Activated CD4-positive, alpha-beta T cell treated with anti-CD3 and anti-CD28 coated beads for 48 hours (primary cell): ENCODE measurements around the gene SLC22A15.
"Not testable (repeated sequence)": the region's sequence is repeated elsewhere in the genome, so short reads cannot be mapped to it uniquely, and the experiment has no call there.

Source experiments
- DNase-seq: peaks from one replicate; pipeline ENCODE4 v3.0.0-alpha.2; 2020

The SLC22A15 gene

DNA sequence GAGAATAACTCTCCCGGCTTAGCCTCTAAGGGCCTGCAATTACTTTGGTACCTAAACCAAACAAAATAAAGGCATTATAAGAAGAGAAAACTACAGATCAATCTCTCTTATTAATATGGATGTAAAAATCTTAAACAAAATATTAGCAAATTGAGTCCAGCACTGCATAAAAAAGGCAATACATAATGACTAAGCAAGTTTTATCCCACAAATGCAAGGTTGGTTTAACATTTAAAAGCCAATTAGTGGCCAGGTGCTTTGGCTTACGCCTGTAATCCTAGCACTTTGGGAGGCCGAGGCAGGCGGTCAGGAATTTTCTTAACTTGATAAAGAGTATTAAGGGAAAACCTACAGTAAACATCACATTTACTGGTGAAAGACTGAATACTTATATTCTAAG lies 67.8 kb downstream of the SLC22A15 start:
- no peak for DNase-seq

DNA sequence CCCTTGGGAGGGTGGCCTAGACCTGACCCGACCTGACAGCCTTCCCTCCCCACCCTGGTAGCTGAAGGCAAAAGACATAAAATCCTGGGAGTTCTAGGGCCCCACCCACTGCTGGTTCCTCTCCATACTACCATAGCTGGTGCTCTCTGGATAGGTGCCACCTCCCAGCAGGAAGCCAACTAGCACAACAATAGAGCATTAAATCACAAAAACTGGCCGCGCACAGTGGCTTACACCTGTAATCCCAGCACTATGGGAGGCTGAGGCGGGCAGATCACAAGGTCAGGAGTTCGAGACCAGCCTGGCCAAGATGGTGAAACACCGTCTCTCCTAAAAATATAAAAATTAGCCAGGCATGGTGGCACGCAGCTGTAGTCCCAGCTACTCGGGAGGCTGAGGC lies 70.6 kb downstream of the SLC22A15 start:
- DNase-seq, result not testable (repeated sequence)

DNA sequence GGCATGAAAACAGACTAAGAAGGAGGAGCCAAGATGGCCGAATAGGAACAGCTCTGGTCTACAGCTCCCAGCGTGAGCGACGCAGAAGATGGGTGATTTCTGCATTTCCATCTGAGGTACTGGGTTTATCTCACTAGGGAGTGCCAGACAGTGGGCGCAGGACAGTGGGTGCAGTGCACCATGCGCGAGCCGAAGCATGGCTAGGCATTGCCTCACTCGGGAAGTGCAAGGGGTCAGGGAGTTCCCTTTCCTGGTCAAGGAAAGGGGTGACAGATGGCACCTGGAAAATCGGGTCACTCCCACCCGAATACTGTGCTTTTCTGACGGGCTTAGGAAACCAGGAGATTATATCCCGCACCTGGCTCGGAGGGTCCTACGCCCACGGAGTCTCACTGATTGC lies 75.6 kb downstream of the SLC22A15 start:
- DNase-seq, result not testable (repeated sequence)

DNA sequence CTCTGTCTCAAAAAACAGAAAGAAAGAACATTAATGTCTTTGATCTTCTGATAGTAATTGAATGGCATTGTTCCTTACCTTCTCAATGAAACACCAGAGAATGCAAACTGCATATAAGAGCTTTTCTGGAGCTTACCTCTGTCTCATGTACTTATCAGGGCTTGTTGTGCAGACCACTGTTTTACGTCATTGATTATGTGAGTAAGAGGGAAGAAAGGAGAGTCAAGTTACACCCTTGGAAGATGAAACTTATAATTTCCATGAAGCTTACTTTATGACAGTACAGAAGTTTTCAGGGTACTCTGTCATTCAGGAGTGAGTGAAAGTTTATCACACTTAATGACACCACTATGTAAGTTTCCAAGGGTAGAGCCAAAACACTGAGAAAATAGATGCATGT lies 85.9 kb downstream of the SLC22A15 start:
- no peak for DNase-seq

DNA sequence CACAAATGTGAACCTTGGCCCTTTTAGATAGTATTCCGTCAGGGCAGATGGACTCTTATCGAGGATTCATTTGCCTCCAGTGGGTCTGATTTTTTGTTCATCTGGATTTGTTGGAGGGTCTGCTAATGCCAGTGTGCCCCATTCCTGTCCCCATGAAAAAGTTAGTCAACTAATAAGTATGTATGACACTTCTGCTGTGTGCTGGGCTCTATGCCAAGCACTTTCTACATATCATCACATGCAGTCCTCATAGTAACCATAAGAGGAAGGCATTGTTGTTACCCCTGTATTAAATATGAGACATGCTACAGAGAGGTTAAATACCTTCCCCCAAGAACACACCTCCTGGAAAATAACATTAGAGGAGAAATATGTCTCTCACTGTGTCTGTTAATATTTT lies 88.3 kb downstream of the SLC22A15 start:
- DNase-seq, result no peak

DNA sequence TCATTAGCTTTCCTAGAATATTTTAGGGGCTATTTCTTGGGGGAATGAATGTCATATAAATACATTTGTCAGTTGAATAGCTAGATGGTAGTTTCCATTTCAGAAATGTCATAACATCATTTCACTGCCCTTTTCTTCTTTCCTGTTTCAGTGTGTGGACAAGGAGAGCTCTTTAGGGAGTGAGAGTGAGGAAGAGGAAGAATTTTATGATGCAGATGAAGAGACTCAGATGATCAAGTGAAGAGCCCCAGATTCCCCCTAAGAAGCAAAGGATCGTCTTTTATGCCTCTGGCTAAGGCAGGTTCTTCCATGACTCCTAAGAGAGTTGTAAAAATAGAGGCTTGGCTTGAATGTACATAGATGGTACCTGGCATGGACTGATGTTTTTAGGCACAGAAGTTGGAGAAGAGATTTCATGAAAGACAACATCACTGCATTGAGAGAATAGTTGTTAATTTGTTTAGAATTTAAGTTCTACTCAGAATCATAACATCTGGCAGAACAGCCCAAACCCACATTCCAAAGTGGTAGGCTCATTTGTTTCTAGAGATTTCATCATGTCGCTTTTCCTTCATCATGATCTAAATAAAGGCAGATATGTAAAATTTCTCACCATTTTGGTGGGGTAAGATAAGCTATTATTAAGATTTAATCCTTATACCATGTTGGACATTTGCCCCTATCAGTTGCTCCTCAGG lies 90.7 kb downstream of the SLC22A15 start:
- no peak for DNase-seq

DNA sequence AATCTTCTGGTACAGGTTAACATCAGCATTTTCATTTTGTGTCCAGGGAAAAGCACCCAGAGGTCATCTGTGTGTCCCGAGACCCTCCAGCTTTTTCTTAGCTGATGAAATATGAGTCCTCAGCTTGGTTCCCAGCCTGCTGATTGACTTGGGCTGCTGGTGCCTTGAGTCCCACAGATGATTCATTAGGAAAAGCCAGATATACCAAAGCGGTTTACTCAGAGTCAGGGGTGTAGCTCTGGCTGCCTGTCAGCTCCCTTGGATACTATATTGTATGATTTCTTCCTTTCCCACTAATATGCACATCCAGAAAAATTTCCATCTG lies 91.2 kb downstream of the SLC22A15 start:
- DNase-seq, result no peak

DNA sequence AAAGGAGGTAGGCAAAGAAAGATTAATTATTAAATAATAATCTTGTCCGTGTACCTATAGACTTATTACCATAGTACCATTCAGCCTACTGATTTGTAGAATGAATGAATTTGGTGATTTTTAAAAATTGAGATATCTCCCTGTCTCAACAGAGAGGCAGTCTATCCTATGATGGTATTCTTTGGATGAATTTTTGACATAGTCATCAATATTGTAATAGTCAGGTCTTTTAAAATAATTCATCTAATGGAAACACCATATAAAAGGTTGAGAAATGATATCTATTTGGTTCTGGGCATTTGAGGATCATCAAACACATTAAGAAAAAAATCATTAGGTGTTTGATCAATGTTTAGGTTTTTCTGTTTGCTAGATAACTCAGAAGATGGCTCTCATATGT lies 99.3 kb downstream of the SLC22A15 start:
- DNase-seq, result no peak

DNA sequence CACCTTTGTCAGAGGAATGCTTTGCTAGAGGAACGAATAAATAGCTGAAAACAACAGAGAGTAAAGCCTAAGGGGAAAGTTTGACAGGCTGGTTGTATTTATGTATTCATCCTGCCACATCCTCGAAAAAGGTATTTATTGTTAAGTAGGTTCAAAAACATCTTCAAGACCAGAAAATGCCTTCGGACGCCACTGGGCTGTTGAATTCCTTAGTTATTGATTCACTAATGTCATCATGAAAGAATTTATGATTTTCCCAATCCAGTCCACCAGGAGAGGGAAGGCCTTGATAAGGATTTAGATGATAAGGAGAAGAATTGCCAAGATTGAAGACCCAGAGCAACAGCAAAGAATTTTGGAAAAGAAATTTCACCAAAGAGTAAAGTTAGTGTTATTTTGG lies 99.7 kb downstream of the SLC22A15 start:
- no peak for DNase-seq

DNA sequence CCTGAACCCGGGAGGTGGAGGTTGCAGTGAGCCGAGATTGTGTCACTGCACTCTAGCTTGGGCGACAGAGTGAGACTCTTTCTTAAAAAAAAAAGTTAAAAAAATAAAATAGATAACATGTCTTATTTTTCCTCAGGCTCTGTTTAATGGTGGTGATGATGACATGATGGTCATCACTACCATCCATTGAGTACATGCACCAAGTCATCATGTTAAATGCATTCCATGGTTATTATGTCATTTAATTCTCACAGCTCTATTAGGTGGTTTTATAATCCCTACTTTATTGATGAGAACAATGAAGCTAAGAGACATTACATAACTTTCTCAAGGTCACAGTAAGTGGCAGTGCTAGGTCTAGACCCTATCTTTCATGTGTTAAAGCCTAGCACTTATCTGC lies 100.5 kb downstream of the SLC22A15 start:
- no peak for DNase-seq

DNA sequence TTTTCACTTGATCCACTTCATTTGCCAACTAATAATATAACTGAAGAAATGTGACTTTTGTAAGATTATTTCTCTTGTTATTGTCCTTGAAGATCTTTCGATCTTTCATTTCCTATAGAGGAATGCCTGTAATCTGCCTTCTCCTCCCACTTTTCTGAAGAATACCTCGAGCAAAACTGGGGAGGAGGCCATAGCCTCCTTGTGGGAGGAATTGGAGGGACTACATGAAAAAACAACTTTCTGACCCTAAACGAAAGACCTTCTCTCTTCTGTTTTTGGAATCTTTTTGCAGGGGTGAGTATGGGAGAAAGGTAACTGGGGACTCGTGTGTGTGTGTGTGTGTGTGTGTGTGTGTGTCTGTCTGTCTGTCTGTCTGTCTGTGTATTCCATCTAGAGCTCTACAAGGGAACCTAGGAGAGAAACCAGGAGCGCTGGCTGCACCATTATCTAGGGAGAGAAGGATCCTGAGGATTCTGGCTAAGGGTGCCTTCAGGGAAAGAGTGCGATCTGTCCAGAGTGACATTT lies 102.4 kb downstream of the SLC22A15 start:
- DNase-seq, result no peak

DNA sequence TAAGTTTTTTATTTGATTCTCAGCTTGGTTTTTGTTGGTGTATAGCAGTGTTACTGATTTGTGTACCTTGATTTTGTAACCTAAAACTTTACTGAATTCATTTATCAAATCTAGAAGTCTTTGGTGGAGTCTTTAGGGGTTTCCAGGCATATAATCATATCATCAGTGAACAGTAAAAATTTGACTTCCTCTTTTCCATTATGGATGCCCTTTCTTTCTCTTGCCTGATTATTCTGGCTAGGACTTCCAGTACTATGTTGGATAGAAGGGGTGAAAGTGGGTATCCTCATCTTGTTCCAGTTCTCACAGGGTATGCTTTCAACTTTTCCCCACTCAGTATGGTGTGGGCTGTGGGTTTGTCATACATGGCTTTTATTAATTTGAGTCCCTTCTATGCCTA lies 111.3 kb downstream of the SLC22A15 start:
- no peak for DNase-seq

DNA sequence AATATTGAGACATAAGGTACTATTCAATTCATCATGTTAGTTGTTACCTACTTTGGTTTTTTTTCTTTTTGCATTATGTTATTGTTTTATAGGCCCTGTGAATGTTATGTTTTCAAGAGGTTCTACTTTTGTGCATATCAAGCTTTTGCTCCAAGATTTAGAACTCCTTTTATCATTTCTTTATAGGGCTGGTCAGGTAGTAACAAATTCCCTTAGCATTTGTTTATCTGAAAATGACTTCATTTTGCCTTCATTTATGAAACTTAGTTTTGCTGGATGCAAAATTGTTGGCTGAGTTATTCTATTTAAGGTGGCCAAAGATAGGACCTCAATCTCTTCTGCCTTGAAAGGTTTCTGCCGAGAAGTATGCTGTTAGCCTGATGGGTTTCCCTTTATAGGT lies 113.6 kb downstream of the SLC22A15 start:
- DNase-seq, result no peak

DNA sequence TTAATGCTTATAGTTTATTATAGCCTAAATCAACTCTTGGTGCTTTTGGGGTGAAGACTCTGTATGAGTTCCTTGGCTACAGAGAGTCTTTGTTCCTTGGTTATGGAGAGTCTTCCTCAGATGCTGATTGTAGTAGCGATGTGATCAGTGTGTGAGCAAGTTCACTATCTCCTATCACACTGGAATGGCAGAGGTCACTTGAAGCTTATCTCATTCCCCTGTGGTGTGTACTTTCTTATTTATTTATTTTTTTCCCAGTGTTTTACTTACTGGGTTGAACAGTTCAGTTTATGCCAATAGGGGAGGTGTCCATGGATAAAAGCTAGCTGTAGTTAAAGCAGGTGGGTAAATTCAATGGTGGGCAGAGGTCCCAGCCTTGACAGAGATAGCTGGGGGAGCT lies 114.8 kb downstream of the SLC22A15 start:
- DNase-seq, result no peak

DNA sequence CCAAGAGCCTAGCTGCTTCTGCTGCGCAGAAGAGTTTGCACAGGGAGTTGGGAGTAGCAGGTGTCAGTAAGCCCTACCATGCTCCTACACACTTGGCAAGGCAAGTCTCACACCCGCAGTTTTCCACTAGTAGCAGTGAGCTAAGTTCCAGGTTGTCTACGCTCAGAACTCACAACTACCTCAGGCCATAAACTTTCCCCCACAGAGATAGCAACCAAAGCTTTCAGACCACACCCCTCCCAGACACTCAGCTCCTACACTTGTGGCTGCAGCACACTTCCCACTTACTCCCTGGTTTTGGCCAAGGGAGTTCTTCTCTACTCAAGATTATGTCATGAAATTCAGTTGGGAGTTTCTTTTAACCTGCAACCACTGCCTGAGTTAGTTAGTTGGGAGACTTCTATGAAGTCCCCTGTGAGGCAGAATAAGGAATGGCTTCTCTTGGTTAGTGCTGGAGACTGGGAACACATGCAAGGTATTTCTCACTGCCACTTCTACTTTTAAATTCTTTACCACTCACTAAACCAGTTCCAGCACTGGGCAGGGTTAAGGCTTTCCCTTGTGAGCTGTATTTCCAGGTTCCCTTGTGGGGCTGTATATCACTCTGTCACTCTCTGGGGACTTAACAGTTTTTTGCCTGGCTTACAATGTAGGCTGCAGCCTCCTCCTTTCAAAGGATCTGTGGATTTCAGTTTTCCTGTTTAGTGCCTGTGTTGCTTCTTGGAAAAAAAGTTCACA lies 116.6 kb downstream of the SLC22A15 start:
- no peak for DNase-seq

DNA sequence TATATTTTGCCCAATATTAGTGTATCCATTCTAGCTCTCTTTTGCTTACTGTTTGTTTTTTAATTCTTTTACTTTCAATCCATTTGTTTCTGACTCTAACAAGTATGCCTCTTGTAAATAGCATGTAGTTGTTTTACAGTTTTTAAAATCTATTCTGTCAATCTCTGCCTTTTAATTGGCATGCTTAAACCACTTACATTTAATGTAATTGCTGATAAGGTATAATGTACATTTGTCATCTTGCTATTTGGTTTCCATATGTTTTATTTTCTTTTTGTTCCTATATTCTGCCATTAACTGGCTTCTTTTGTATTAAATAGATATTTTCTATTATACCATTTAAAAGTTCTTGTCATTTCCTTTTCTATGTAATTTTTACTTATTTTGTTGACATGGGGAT lies 118.7 kb downstream of the SLC22A15 start:
- DNase-seq, result no peak

DNA sequence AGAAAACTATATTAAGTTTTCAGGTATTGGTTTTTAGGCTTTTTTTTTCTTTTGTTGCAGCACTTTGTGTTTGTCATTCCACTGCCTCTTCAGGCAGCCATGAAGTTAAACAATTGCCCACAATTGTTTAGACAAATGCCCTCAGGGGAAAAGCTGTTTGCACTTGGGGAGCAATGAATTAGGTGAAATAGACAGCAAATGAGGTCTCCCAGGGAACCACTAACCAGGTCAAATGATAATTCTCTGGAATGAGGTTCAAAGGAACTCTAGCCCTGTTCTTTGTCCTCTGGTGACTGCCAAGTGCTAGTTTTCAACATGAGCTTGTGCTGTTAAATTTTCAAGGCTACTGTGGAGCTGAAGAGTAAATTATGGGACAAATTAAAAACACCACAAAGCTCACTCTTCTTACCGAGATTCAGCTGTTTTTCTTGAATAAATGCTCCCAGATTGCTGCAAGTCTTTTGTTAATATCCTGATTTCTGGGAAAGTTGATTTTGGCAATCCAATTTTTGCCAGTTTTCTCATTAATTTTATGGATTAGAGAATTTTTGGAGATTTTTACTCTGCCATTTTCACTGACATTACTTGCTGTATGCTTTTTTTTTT lies 119.8 kb downstream of the SLC22A15 start:
- DNase-seq, result no peak

DNA sequence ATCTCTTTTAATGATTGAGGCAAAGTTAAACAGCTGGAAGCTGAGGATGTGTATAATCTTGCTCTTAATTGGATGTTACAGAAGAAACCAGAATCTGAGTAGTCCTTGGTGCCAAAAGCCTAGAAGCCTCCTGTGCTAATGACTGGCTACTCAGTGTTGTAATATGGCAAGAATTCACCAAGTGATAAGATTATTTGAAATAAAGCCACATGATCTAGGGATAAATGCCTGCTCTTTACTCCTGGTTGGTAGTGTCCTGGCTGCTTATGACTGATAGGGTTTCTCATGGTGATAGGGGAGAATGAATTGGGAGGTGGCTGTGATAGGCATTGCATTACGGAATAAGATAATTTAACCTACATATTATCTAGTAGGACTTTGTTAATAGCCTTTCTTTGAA lies 121.3 kb downstream of the SLC22A15 start:
- no peak for DNase-seq

DNA sequence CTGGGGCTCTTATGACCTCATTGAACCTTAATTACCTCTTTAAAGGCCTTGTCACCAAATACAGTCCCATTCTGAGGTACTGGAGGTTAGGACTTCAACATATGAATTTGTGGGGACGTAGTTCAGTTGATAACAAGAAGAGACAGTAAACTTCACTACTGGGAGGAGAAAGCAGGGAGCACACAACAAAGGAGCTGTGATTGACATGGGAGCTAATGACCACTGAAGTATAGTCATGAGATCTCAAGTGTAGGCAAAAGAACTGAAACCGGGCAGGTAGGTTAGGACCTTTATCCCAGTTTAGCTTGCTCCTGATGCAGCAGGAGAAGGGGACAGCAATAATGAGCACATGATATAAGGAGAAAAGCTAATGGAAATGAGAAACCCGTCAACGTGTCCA lies 123.1 kb downstream of the SLC22A15 start:
- DNase-seq, result no peak

DNA sequence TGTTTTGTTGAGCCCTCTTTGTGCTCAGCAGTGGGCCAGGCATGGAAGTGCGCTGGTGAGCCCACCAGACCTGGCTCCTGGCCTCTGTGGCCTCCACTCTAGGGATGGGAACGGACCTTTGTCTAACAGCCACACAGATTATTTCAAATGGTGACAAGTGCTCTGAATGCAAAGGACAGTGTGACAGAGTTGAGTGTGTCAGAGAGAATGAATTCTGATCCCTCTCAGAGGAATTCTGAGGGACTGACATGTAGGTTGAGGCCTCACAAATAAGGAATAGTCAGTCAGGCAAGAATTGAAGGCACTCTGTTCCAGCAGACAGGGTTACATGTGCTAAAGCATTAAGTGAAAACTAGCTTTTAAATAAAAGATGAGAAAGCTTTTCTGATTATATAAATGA lies 123.6 kb downstream of the SLC22A15 start:
- DNase-seq, result no peak

DNA sequence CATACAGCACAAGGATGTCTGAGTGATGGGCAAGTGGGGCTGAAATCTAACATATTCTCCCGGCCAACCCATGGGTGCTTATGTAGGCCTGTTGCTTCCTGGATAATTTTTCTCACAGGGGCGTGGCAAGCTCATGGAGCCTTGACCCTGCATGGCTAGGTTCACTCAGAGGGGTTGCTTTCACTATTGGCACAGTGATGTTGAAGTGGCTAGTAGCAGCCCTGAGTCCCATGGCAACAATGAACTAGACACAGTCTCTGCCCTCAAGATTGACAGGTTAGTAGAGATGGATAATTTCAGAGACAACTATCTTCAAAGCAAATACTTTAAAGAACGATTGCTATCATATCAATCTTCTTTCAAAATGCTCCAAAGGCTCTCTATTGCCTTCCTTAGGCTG lies 128.4 kb downstream of the SLC22A15 start:
- DNase-seq, result no peak

DNA sequence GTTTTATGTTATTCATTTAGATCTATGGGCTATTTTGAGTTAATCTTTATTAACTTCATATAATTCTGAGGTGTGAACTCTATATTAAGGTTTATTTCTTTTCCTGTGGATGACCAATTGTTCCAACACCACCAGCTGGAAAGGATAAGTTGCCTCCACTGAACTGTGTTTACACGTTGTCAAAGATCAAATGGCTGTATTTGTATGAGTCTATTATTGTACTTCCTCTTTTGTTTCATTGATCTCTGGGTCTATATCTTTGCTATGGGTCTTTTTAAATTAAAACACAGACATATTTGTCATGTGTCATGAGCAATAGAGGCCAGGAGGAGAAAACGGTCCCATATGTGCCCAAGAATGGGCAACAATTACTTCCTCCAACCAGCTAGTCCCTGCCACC lies 129.7 kb downstream of the SLC22A15 start:
- DNase-seq, result no peak

DNA sequence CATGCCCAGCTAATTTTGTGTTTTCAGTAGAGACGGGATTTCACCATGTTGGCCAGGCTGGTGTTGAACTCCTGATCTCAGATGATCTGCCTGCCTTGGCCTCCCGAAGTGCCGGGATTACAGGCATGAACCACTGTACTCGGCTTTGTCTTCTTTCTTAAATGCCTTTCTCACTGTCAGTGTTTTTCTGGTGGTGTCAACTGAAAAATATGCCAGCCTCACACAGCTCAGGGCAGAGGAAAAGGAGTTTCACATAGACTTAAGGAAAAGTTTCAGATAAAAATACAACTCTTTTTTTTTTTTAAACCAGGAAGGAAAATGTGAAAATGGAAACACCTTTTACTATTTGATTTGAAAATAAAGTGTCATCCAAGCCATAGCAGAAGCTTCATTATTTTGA lies 130.3 kb downstream of the SLC22A15 start:
- DNase-seq, result no peak

DNA sequence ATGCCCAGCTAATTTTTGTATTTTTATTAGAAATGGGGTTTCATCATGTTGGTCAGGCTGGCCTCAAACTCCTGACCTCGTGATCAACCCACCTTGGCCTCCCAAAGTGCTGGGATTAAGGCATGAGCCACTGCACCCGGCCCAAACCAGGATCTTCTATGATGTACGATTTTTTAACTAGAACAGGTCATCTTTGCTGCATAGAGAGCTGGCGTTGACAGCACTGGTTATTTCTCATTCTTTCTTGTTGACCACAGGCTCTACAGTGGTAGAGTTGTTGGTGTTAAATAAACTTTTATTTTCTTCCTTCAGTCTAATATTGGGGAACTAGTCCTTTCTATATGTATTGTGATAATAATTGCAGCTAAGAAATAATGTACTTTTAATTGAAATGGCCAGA lies 131.1 kb downstream of the SLC22A15 start:
- no peak for DNase-seq
